Measurements from ENCODE around the gene KCNIP2.

The KCNIP2 gene

DNA sequence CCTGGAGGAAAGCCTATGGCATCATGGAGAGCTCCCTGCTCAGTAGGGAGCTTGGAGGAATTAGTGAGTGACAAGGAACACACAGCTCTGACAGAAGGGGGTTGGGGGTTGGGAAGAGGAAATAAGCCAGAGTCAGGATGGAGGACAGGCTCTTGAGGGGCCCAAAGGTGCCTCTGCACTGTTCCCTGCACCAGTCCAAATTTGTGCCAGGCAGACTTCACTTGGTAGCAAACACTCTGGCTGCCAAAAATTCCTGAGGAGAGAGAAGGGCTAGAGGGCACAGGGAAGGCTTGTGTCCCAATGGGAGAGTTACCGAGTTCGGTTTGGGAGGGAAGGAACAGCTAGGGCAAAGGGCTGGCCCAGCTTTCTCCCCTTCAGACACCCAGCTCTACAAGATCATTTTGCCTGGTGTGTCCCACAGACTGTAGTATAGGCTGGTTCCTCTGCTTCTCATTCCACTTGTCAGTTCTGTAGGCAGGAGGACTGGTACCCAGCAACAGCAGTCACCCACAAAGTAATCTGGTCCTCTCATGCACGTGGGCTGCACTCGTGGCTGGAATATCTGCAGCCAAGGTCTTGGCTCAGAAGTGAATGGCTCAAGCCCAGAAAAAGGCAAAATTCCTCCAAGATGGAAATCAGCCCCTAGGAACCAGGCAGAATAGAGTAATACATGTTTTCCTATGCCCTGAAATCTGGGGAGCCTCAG lies 8.0 kb upstream of the KCNIP2 start:
- in situ Hi-C loops (cut with MboI; ENCODE audit: low sequenced_read_pairs), result no loop called here

DNA sequence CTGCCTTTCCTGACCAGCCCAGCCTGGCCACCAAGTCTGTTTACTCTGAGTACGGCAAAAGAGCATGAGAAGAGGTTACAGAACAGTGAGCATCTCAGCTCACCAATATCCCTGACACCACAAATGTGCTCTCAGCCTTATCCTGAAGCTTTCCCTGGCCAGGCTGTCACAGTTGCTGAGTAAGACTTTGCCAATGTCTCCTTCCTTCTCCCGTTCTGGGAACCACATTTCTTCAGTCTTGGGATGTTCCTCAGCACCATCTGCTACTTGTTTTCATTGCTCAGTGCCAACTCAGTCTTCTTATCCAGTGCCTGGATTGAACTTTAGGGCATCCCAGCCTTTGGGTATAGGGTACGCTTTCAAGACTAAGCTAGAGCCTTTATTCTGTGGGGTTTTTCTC lies 7.1 kb upstream of the KCNIP2 start:
- in situ Hi-C loops (cut with MboI; ENCODE audit: low sequenced_read_pairs), result no loop called here

DNA sequence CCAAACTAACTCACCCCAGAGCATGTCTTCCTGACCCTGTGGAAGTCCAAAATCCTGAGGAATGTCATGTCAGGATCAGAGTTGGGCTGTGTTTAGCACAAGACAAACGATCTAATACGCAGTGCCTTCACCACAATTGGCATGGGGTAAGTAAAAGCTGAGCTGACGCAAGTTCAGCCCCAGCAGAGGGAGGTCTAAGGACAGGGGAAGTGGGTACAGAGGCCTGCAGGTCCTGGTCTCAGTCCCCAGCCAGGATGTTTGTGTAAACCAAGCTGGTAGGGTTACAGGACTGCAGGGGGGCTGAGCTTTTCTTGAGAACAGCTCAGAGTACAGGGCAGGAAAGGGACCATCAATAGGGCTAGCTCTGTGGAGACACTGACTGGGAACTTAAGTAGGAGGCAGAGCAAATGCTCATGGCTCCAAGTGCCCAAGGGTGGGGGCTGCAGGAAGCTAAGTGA lies 5.3 kb upstream of the KCNIP2 start:
- in situ Hi-C loops (cut with MboI; ENCODE audit: low sequenced_read_pairs), result loop anchor here (25.0 kb wide), 1 partner anchor 163 kb away; no protein-coding TSS in a partner anchor

DNA sequence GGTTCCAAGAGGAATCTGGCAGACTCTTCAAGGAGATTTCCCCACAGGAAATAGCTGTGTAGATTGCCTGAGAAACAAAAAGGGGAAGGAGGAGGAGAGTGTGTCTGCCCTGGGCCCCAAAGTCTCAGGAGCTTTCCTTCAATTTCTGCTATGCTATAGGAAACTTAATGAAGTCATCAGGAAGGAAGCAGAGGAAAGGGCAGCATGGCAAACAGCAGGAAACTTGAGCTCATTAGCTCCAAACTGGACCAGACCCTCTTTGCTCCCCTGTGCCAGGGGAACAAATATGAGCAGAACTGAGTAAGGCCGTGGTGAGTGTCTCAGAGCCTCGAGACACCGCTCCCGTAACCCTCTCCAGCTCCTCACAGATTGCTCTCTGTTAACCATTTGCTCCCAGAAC lies 4.8 kb upstream of the KCNIP2 start:
- in situ Hi-C loops (cut with MboI; ENCODE audit: low sequenced_read_pairs), result loop anchor here (25.0 kb wide), 1 partner anchor 164 kb away; no protein-coding TSS in a partner anchor

GRCh38 chr10:101845893-101846292 lies 2.3 kb upstream of the KCNIP2 start:
- in situ Hi-C loops (cut with MboI; ENCODE audit: low sequenced_read_pairs), result loop anchor here (25.0 kb wide), 1 partner anchor 166 kb away; no protein-coding TSS in a partner anchor

DNA sequence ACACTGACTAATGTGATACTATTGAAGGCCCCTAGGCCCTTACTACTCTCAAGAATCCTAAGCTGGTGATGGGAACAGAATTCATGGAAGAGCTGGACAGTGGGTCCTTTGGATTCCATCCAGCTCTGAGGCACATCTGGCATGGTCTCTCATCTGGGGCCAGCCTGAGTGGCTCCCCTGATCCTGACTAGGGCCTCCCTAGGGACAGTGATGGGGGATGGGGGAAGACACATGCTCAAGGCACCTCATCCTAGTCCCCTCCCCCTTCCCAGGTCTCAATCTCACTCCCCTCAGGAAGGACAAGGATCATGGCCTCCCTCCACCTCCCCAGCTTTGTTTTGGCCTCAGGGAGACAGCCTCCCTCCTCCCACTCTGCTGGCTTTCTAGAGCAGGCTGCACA lies 1.8 kb downstream of the KCNIP2 start:
- in situ Hi-C loops (cut with MboI; ENCODE audit: low sequenced_read_pairs), result loop anchor here (25.0 kb wide), 1 partner anchor 170 kb away; no protein-coding TSS in a partner anchor

DNA sequence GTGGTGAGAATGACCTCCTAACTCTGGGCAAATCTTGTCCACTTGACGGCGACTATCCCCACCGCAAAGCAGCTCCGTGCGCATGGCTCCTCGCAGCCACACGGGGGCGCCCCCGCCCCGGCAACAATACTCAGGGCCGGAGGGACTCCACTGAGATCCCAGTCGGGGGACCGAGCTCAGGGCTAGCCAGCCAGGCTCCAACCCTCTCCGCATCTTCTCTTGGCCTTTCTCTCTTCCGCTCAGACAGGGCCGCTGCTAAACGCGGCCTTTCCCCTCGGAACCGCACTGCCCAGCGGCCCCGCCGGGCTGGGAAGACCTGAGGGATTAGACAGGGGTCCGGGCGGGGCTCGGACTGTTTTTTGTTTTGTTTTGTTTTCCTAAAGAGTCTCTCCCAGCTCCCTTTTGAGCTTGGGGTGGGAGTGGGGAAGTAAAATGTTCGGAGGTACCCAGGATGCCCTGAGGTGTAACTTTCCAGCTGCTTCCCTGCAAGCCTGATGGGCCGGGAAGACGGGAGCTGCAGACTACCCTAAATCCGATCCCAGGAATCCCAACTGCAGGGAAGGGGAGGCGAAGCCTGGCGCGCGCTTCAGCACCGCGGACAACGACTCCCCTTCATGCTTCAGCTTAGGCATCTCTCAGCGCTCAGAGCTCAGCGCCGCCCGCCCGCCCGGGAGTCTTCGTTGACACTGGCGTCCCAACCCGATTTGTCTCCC lies 2.7 kb downstream of the KCNIP2 start:
- in situ Hi-C loops (cut with MboI; ENCODE audit: low sequenced_read_pairs), result loop anchor here (25.0 kb wide), 1 partner anchor 171 kb away; no protein-coding TSS in a partner anchor

GRCh38 chr10:101840102-101840684 lies 3.4 kb downstream of the KCNIP2 start:
- in situ Hi-C loops (cut with MboI; ENCODE audit: low sequenced_read_pairs), result loop anchor here (25.0 kb wide), 1 partner anchor 172 kb away; no protein-coding TSS in a partner anchor

DNA sequence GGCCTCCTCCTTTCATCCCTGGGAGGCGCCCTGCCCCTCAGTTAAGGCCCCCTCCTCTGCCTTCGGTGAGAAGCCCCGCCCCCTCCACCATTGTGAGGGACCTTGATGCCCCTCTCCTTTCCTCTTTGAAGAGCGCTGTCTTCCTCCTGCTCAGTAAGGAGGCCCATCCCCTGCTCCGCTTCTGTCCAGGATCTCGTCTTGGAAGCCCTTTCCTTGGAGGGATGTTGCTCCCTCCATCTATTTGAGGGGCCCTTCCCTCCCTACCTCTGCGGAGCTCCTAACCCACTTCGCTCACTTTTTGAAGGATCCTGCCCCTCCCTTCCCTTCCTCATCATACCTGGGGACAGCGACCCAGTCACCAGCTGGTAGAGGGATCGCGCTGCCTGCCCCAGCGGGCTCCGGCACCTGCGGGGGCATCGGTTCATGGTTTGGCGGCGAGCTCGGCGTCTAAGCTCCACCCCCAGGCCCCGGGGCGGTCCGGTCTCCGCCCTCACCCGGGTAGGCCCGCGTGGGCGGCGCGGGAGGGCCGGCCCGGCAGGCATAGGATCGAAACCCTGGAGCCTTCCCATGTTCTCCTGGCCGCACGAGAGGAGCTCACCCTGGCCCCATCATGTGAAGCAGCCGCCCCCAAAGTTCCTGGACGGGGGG lies 4.1 kb downstream of the KCNIP2 start:
- in situ Hi-C loops (cut with MboI; ENCODE audit: low sequenced_read_pairs), result loop anchor here (25.0 kb wide), 1 partner anchor 173 kb away; no protein-coding TSS in a partner anchor

DNA sequence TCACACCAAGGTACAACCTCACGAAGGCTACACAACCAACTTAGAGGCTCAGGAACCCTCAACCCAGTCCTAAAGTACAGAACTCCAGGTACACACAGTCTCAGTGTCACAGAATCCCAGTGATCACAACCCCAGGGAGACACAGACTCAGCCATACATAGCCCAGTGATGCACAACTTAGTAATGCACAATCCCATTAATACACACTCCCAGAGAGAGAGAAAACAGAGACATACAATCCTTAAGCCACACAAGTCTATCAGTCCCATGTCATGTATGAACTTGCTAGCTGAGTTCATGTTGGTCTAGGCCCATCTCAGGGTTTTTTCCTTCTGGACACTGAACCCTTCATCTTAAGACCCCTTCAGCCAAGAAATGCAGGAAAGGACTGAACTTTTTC lies 4.6 kb downstream of the KCNIP2 start:
- in situ Hi-C loops (cut with MboI; ENCODE audit: low sequenced_read_pairs), result loop anchor here (25.0 kb wide), 1 partner anchor 173 kb away; no protein-coding TSS in a partner anchor

DNA sequence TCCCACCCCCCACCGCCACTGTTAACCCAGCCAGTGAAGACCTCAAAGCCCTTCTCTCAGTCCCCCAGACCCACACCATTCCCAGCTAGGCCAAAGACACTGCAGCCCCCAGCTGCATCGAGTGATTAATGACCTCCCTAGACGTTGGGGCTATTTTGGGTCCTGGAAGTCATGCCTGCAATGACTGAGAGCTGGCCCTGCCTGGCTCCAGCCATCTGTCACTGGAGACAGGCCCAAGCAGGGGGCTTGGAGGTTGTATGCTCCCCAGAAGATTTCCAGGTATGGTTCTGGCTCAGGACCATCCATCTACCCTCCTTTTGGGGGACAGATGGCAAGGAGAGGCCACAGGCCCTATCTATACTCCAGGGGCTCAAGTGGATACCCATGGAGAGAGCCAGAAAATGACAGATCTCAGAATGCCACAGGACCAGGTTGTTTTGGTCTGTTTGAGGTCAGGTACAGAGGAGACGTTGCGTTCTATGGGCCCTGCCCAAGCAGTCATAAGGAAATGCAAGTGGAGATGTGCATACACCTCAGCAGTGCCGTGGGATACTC lies 5.1 kb downstream of the KCNIP2 start:
- in situ Hi-C loops (cut with MboI; ENCODE audit: low sequenced_read_pairs), result loop anchor here (25.0 kb wide), 1 partner anchor 174 kb away; no protein-coding TSS in a partner anchor

DNA sequence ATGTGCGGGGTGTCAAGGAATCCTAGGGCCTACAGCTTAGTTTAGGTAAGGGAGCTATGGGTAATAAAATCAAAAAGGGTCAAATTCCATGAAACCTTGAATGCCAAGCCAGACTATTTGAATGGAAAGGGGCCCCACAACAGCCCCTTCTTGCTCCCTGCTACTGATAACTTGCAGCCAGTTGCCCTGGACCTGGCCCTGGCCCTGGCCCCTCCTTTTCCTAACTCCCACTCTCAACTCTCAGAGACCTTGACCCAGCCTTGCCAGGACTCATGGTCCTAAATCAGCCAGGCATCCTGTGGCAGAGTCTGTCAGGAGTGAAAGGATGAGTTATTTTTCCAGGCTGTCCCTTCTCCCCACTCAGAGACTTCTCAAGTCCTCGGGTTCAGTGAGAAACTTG lies 5.9 kb downstream of the KCNIP2 start:
- in situ Hi-C loops (cut with MboI; ENCODE audit: low sequenced_read_pairs), result loop anchor here (25.0 kb wide), 1 partner anchor 175 kb away; no protein-coding TSS in a partner anchor

GRCh38 chr10:101835362-101835761 lies 8.2 kb downstream of the KCNIP2 start:
- in situ Hi-C loops (cut with MboI; ENCODE audit: low sequenced_read_pairs), result loop anchor here (25.0 kb wide), 1 partner anchor 177 kb away; no protein-coding TSS in a partner anchor

GRCh38 chr10:101834341-101834740 lies 9.3 kb downstream of the KCNIP2 start:
- in situ Hi-C loops (cut with MboI; ENCODE audit: low sequenced_read_pairs), result loop anchor here (25.0 kb wide), 1 partner anchor 178 kb away; no protein-coding TSS in a partner anchor

- in situ Hi-C loops (cut with MboI; ENCODE audit: low sequenced_read_pairs), result loop anchor here (25.0 kb wide), 1 partner anchor 179 kb away; no protein-coding TSS in a partner anchor
Observed at GRCh38 chr10:101833466-101833865, 10.1 kb downstream of the KCNIP2 start.

- in situ Hi-C loops (cut with MboI; ENCODE audit: low sequenced_read_pairs), result loop anchor here (25.0 kb wide), 1 partner anchor 180 kb away; no protein-coding TSS in a partner anchor
Observed at GRCh38 chr10:101832325-101832771, 11.3 kb downstream of the KCNIP2 start.

DNA sequence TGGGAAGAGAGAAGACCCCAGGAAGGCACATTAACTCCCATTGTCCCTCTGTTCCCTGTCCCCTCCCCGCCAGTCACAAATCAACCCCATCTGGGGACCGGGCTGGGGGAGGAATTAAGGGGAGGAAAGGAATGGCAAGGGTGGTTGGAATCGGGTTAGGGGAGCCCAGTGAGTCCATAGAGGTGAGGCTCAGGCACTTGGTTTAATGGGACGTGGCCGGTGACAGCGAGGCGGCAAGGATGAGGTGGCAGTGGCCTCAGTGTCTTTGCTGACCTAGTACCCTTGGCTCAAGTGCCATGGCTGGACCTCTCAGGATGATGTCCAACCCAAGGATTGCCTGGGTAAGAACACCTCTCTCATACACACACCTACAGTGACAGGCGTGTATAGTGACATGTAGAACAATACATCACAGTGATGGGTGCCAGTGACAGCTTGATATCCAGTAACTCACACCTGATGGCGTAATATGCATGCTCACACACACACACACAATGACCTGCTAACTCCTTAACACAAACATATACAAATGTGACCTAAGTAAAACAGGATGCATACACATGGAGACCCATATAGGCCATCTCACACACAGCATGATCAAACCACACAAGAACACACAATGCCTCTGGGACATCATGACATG lies 12.3 kb downstream of the KCNIP2 start:
- in situ Hi-C loops (cut with MboI; ENCODE audit: low sequenced_read_pairs), result loop anchor here (25.0 kb wide), 1 partner anchor 181 kb away; no protein-coding TSS in a partner anchor

- in situ Hi-C loops (cut with MboI; ENCODE audit: low sequenced_read_pairs), result loop anchor here (25.0 kb wide), 1 partner anchor 182 kb away; no protein-coding TSS in a partner anchor
Observed at GRCh38 chr10:101830322-101831168, 13.1 kb downstream of the KCNIP2 start.

All from hTERT RPE-1 (cell line).